Measurements from ENCODE around the gene CDK18.

The CDK18 gene

DNA sequence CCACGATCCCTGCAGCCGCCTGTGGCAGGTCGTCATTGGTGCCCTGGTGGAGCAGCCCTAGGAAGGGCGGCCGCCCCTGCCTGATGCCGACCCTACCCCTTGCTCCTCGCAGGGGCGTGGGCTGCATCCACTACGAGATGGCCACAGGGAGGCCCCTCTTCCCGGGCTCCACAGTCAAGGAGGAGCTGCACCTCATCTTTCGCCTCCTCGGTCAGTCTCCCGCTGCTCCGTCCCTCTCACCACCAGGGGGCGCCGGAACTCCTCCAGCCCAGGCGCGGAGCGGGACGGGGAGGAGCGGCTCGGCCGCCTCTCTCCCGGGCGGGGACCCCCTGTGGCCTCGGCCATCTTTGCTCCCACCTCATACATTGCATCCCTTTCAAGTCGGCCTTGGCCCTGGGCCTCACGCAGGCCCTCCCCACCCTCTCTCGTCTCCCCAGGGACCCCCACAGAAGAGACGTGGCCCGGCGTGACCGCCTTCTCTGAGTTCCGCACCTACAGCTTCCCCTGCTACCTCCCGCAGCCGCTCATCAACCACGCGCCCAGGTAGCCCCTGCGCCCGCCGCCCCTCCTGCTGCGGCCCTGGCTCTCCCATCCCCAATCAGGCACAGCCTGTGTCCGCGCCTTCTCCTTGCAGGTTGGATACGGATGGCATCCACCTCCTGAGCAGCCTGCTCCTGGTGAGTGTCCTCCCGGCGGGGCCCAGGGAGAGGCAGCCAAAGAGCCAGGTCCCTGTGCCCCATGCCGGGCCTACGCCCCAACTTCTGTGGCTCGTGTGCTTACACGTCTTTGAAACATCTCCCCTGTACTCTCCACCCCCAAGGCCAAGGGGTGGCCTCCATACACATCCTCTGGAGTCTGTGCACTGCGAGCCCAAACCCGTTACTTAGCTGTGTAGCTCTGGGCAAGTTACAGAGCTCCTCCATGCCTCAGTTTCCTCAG lies 24.7 kb downstream of the CDK18 start (continued):
- TF ChIP-seq WT1 (tag by site-specific recombination; IDR thresholded peaks at IDR 0.05) (peak; percentile 43; the same call in 1 of the 2 replicates), ZNF530 (tag by site-specific recombination; IDR thresholded peaks at IDR 0.05; ENCODE audit: low read depth) (no peak), ZNF658 (tag by site-specific recombination; IDR thresholded peaks at IDR 0.05) (no peak), ZNF707 (tag by site-specific recombination; IDR thresholded peaks at IDR 0.05) (no peak), MYNN (tag by site-specific recombination; IDR thresholded peaks at IDR 0.05; ENCODE audit: borderline replicate concordance) (no peak), OSR2 (tag by site-specific recombination; IDR thresholded peaks at IDR 0.05) (no peak), ZNF629 (tag by site-specific recombination; IDR thresholded peaks at IDR 0.05) (peak; percentile 15; the same call in 1 of the 2 replicates), GLI4 (tag by site-specific recombination; IDR thresholded peaks at IDR 0.05) (peak; percentile 84; the same call in 1 of the 2 replicates), ZNF544 (tag by site-specific recombination; IDR thresholded peaks at IDR 0.05) (no peak), ZNF174 (tag by site-specific recombination; IDR thresholded peaks at IDR 0.05) (no peak), ZNF610 (tag by site-specific recombination; IDR thresholded peaks at IDR 0.05; ENCODE audit: borderline replicate concordance) (peak; percentile 96), ZNF791 (tag by site-specific recombination; IDR thresholded peaks at IDR 0.05) (no peak), ZNF423 (tag by site-specific recombination; IDR thresholded peaks at IDR 0.05) (peak; percentile 7; the same call in 1 of the 2 replicates), ZNF624 (tag by site-specific recombination; IDR thresholded peaks at IDR 0.05) (no peak), ZNF138 (tag by site-specific recombination; IDR thresholded peaks at IDR 0.05; ENCODE audit: borderline replicate concordance) (no peak), BCL11A (tag by site-specific recombination; IDR thresholded peaks at IDR 0.05; ENCODE audit: low read depth) (no peak), ZNF549 (tag by site-specific recombination; IDR thresholded peaks at IDR 0.05) (no peak), TCF7L2 (IDR thresholded peaks at IDR 0.05; ENCODE audit: borderline replicate concordance, low read depth, low read length) (no peak), EGR2 (tag by site-specific recombination; IDR thresholded peaks at IDR 0.05; ENCODE audit: low read depth) (no peak), ZSCAN16 (tag by site-specific recombination; IDR thresholded peaks at IDR 0.05) (0 out of 2 replicates have a peak, but pooled peaks have one; percentile 11), ZNF10 (tag by site-specific recombination; IDR thresholded peaks at IDR 0.05) (no peak), ZNF555 (tag by site-specific recombination; conservative IDR thresholded peaks at IDR 0.05) (no peak), ZNF660 (tag by site-specific recombination; IDR thresholded peaks at IDR 0.05) (0 out of 2 replicates have a peak, but pooled peaks have one; percentile 51), ZNF169 (tag by site-specific recombination; IDR thresholded peaks at IDR 0.05) (no peak), ZNF324 (tag by site-specific recombination; IDR thresholded peaks at IDR 0.05) (peak; percentile 21; the same call in 1 of the 2 replicates), ZNF157 (tag by site-specific recombination; IDR thresholded peaks at IDR 0.05) (no peak), OVOL3 (tag by site-specific recombination; IDR thresholded peaks at IDR 0.05) (no peak)
- TF ChIP-seq, protein P1, sequence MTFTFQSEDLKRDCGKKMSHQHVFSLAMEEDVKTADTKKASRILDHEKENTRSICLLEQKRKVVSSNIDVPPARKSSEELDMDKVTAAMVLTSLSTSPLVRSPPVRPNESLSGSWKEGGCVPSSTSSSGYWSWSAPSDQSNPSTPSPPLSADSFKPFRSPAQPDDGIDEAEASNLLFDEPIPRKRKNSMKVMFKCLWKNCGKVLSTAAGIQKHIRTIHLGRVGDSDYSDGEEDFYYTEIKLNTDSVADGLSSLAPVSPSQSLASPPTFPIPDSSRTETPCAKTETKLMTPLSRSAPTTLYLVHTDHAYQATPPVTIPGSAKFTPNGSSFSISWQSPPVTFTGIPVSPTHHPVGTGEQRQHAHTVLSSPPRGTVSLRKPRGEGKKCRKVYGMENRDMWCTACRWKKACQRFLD (tag by site-specific recombination; IDR thresholded peaks at IDR 0.05), result no peak
- TF ChIP-seq, protein P2, sequence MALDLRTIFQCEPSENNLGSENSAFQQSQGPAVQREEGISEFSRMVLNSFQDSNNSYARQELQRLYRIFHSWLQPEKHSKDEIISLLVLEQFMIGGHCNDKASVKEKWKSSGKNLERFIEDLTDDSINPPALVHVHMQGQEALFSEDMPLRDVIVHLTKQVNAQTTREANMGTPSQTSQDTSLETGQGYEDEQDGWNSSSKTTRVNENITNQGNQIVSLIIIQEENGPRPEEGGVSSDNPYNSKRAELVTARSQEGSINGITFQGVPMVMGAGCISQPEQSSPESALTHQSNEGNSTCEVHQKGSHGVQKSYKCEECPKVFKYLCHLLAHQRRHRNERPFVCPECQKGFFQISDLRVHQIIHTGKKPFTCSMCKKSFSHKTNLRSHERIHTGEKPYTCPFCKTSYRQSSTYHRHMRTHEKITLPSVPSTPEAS (tag by site-specific recombination; IDR thresholded peaks at IDR 0.05), result no peak
- TF ChIP-seq, protein P3, sequence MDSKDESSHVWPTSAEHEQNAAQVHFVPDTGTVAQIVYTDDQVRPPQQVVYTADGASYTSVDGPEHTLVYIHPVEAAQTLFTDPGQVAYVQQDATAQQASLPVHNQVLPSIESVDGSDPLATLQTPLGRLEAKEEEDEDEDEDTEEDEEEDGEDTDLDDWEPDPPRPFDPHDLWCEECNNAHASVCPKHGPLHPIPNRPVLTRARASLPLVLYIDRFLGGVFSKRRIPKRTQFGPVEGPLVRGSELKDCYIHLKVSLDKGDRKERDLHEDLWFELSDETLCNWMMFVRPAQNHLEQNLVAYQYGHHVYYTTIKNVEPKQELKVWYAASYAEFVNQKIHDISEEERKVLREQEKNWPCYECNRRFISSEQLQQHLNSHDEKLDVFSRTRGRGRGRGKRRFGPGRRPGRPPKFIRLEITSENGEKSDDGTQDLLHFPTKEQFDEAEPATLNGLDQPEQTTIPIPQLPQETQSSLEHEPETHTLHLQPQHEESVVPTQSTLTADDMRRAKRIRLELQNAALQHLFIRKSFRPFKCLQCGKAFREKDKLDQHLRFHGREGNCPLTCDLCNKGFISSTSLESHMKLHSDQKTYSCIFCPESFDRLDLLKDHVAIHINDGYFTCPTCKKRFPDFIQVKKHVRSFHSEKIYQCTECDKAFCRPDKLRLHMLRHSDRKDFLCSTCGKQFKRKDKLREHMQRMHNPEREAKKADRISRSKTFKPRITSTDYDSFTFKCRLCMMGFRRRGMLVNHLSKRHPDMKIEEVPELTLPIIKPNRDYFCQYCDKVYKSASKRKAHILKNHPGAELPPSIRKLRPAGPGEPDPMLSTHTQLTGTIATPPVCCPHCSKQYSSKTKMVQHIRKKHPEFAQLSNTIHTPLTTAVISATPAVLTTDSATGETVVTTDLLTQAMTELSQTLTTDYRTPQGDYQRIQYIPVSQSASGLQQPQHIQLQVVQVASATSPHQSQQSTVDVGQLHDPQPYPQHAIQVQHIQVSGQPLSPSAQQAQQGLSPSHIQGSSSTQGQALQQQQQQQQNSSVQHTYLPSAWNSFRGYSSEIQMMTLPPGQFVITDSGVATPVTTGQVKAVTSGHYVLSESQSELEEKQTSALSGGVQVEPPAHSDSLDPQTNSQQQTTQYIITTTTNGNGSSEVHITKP (tag by site-specific recombination; IDR thresholded peaks at IDR 0.05), result no peak
- TF ChIP-seq, protein P4, sequence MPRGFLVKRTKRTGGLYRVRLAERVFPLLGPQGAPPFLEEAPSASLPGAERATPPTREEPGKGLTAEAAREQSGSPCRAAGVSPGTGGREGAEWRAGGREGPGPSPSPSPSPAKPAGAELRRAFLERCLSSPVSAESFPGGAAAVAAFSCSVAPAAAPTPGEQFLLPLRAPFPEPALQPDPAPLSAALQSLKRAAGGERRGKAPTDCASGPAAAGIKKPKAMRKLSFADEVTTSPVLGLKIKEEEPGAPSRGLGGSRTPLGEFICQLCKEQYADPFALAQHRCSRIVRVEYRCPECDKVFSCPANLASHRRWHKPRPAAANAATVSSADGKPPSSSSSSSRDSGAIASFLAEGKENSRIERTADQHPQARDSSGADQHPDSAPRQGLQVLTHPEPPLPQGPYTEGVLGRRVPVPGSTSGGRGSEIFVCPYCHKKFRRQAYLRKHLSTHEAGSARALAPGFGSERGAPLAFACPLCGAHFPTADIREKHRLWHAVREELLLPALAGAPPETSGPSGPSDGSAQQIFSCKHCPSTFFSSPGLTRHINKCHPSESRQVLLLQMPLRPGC (tag by site-specific recombination; IDR thresholded peaks at IDR 0.05), result no peak
- TF ChIP-seq, protein P5, sequence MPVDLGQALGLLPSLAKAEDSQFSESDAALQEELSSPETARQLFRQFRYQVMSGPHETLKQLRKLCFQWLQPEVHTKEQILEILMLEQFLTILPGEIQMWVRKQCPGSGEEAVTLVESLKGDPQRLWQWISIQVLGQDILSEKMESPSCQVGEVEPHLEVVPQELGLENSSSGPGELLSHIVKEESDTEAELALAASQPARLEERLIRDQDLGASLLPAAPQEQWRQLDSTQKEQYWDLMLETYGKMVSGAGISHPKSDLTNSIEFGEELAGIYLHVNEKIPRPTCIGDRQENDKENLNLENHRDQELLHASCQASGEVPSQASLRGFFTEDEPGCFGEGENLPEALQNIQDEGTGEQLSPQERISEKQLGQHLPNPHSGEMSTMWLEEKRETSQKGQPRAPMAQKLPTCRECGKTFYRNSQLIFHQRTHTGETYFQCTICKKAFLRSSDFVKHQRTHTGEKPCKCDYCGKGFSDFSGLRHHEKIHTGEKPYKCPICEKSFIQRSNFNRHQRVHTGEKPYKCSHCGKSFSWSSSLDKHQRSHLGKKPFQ (tag by site-specific recombination; IDR thresholded peaks at IDR 0.05), result no peak

All from HEK293 (cell line).